SK-N-SH (cell line): ENCODE data around the gene TBC1D10B. TPM values are rescaled to one million over a fixed set of nuclear protein-coding genes. Genes with fewer than 3 reads are reported as not detected.
A peak's percentile ranks its signal among the peaks of the same experiment; 100 is the strongest.

ENCODE experiments used
- CTCF ChIA-PET: fragments of 300-600, 350-600 bp; formaldehyde crosslinking; extraction: SDS; loops from one replicate; lab custom pipeline; 2021; lab: Yijun Ruan, JAX
- POLR2A ChIA-PET: fragments of 350-600 bp; sonication (Branson Sonifier 250); formaldehyde crosslinking; extraction: SDS; loops from one replicate; lab custom pipeline; 2020; ENCODE audit warnings: antibody characterized with exemption, inconsistent platforms; lab: Yijun Ruan, JAX
- DNase-seq: peaks from one replicate; pipeline ENCODE4 v3.0.0; 2012
- H2AFZ ChIP-seq: fragments of 200-600 bp; sonication (generic); 2 replicates; pipeline ENCODE4 v1.8.1; 2016; ENCODE audit warnings: antibody characterized with exemption, mild to moderate bottlenecking, low read depth
- H3F3A ChIP-seq: fragments of 200-600 bp; sonication (generic); replicated peaks from 2 replicates; pipeline ENCODE3; 2016; ENCODE audit warnings: antibody characterized with exemption, mild to moderate bottlenecking; ENCODE audit not compliant: insufficient read depth
- H3K27ac ChIP-seq, 2 experiments: fragments of 200-500 bp in 1 of 2; fragments of 200-600 bp in 1 of 2; sonication (Bioruptor generic) in 1 of 2; sonication (generic), shearing (Covaris generic) in 1 of 2; 2 replicates each; pipeline versions ENCODE4 v1.5.1 to v1.6.1; 2014 to 2016; ENCODE audit warnings: low read depth in 2 of 2, inconsistent platforms in 1 of 2, low read length in 1 of 2, mild to moderate bottlenecking in 1 of 2, mixed read lengths in 1 of 2
- H3K27me3 ChIP-seq: fragments of 200-600 bp; sonication (generic), shearing (Covaris generic); 2 replicates; pipeline ENCODE4 v1.6.1; 2016; ENCODE audit warnings: mixed run types; ENCODE audit not compliant: insufficient read depth
- H3K36me3 ChIP-seq, 2 experiments: fragments of 200-500 bp in 1 of 2; fragments of 200-600 bp in 1 of 2; sonication (Bioruptor generic) in 1 of 2; sonication (generic) in 1 of 2; replicated peaks in 1 of 2; 2 replicates each; pipeline versions ENCODE3 to v1.5.1; 2014 to 2016; ENCODE audit warnings: low read length in 1 of 2, mild to moderate bottlenecking in 1 of 2; ENCODE audit not compliant: insufficient read depth in 2 of 2, control insufficient read depth in 1 of 2
- H3K4me1 ChIP-seq, 2 experiments: fragments of 200-500 bp in 1 of 2; fragments of 200-600 bp in 1 of 2; sonication (Bioruptor generic) in 1 of 2; sonication (generic), shearing (Covaris generic) in 1 of 2; 2 replicates each; pipeline versions ENCODE4 v1.5.1 to v1.6.1; 2014 to 2016; ENCODE audit warnings: low read depth in 1 of 2, low read length in 1 of 2, mixed run types in 1 of 2; ENCODE audit not compliant: insufficient read depth in 2 of 2, control insufficient read depth in 1 of 2
- H3K4me2 ChIP-seq: fragments of 200-600 bp; sonication (generic), shearing (Covaris generic); 2 replicates; pipeline ENCODE4 v1.6.1; 2017; ENCODE audit warnings: mixed run types
- H3K4me3 ChIP-seq, 2 experiments: fragments of 200-500 bp in 1 of 2; fragments of 200-600 bp in 1 of 2; sonication (Bioruptor generic) in 1 of 2; sonication (generic), shearing (Covaris generic) in 1 of 2; 2 replicates each; pipeline versions ENCODE4 v1.5.1 to v1.8.1; 2014 to 2016; ENCODE audit warnings: low read depth in 2 of 2, inconsistent platforms in 1 of 2, low read length in 1 of 2, mild to moderate bottlenecking in 1 of 2, mixed read lengths in 1 of 2, moderate library complexity in 1 of 2
- H3K79me2 ChIP-seq: fragments of 200-600 bp; sonication (generic); 2 replicates; pipeline ENCODE4 v1.8.1; 2017; ENCODE audit warnings: mild to moderate bottlenecking; ENCODE audit not compliant: insufficient read depth
- H3K9ac ChIP-seq: fragments of 200-600 bp; sonication (generic); 2 replicates; pipeline ENCODE4 v1.6.1; 2017; ENCODE audit warnings: mixed run types
- H3K9me2 ChIP-seq: fragments of 200-600 bp; sonication (generic); 2 replicates; pipeline ENCODE4 v1.6.1; 2017; ENCODE audit warnings: mixed run types
- H3K9me3 ChIP-seq: fragments of 200-600 bp; sonication (generic); 2 replicates; pipeline ENCODE4 v1.6.1; 2017; ENCODE audit warnings: mixed run types, mild to moderate bottlenecking, moderate library complexity
- H4K20me1 ChIP-seq: fragments of 200-600 bp; sonication (generic); 2 replicates; pipeline ENCODE4 v1.6.1; 2017; ENCODE audit warnings: mild to moderate bottlenecking, mixed run types; ENCODE audit not compliant: insufficient read depth
- CHD2 ChIP-seq: fragments of 150-350 bp; IDR thresholded peaks from 2 replicates; pipeline ENCODE4 v1.6.1; 2018; ENCODE audit warnings: low read length; ENCODE audit not compliant: partially characterized antibody
- ELF1 ChIP-seq: IDR thresholded peaks from 2 replicates; pipeline ENCODE4 v1.4.0; 2012
- EP300 ChIP-seq, 2 experiments: IDR thresholded peaks; 2 replicates each; pipeline versions ENCODE4 v1.4.0 to v1.6.1; 2012; ENCODE audit warnings: borderline replicate concordance in 1 of 2, low read depth in 1 of 2, low read length in 1 of 2
- EZH2phosphoT487 ChIP-seq: fragments of 200-600 bp; sonication (generic); IDR thresholded peaks from 2 replicates; pipeline ENCODE4 v1.6.1; 2017; ENCODE audit warnings: low read depth, mixed run types, mild to moderate bottlenecking, antibody characterized with exemption, moderate library complexity, borderline replicate concordance
- FOSL2 ChIP-seq: IDR thresholded peaks from 2 replicates; pipeline ENCODE4 v1.4.0; 2012; ENCODE audit warnings: low read depth, mild to moderate bottlenecking, moderate library complexity, borderline replicate concordance
- FOXM1 ChIP-seq: IDR thresholded peaks from 2 replicates; pipeline ENCODE4 v1.4.0; 2012; ENCODE audit warnings: low read depth, mild to moderate bottlenecking
- GABPA ChIP-seq: IDR thresholded peaks from 2 replicates; pipeline ENCODE4 v1.4.0; 2012; ENCODE audit warnings: low read depth, mild to moderate bottlenecking
- IRF3 ChIP-seq: fragments of 150-350 bp; IDR thresholded peaks from 2 replicates; pipeline ENCODE4 v1.6.1; 2016; ENCODE audit warnings: mild to moderate bottlenecking, low read depth, low read length
- JUND ChIP-seq: IDR thresholded peaks from 2 replicates; pipeline ENCODE4 v1.4.0; 2012
- MAX ChIP-seq: IDR thresholded peaks from 2 replicates; pipeline ENCODE4 v1.4.0; 2012; ENCODE audit warnings: low read depth
- MXI1 ChIP-seq: IDR thresholded peaks from 2 replicates; pipeline ENCODE4 v1.6.1; 2012; ENCODE audit warnings: mild to moderate bottlenecking, low read depth, low read length, improper control_type of control experiment
- NRF1 ChIP-seq: IDR thresholded peaks from 2 replicates; pipeline ENCODE4 v1.6.1; 2012; ENCODE audit warnings: low read depth, mild to moderate bottlenecking, low read length
- POLR2AphosphoS5 ChIP-seq: IDR thresholded peaks from 2 replicates; pipeline ENCODE4 v1.6.1; 2012; ENCODE audit warnings: low read depth, low read length
- RFX5 ChIP-seq: IDR thresholded peaks from 2 replicates; pipeline ENCODE4 v1.6.1; 2012; ENCODE audit warnings: mild to moderate bottlenecking, improper control_type of control experiment, low read length
- RXRA ChIP-seq: IDR thresholded peaks from 2 replicates; pipeline ENCODE4 v1.4.0; 2012; ENCODE audit warnings: low read depth, mild to moderate bottlenecking, borderline replicate concordance
- SIN3A ChIP-seq: IDR thresholded peaks from 2 replicates; pipeline ENCODE4 v1.6.1; 2012; ENCODE audit warnings: low read depth, mild to moderate bottlenecking, low read length, moderate library complexity, borderline replicate concordance
- TAF1 ChIP-seq: IDR thresholded peaks from 2 replicates; pipeline ENCODE4 v1.6.1; 2012; ENCODE audit warnings: low read depth, mild to moderate bottlenecking, low read length, moderate library complexity, borderline replicate concordance
- TCF12 ChIP-seq: IDR thresholded peaks from 2 replicates; pipeline ENCODE4 v1.4.0; 2012
- TEAD4 ChIP-seq: IDR thresholded peaks from 2 replicates; pipeline ENCODE4 v1.4.0; 2012; ENCODE audit warnings: mild to moderate bottlenecking, borderline replicate concordance; ENCODE audit not compliant: insufficient read depth
- USF1 ChIP-seq: IDR thresholded peaks from 2 replicates; pipeline ENCODE4 v1.4.0; 2012; ENCODE audit warnings: low read depth, borderline replicate concordance
- USF2 ChIP-seq: fragments of 150-350 bp; IDR thresholded peaks from 2 replicates; pipeline ENCODE4 v1.6.1; 2017; ENCODE audit warnings: antibody characterized with exemption, low read length, low read depth, borderline replicate concordance
- WGBS: methylation state at CpG from one replicate; pipeline ENCODE4 v1.1.6; 2017; ENCODE audit warnings: low lambda C conversion rate; 5-methylcytosine and 5-hydroxymethylcytosine counted together
- polyA plus RNA-seq, 3 experiments: library from polyadenylated mRNA; depleted of rRNA; stranded (reverse); fragments of >200 nt; gene quantifications; 2 replicates each; pipeline ENCODE4 v1.2.3, GENCODE V29; 2012

TBC1D10B gene
- polyA plus RNA-seq, 1 of the 3 experiments (the other 2 are of a cell fraction) = 20.5 TPM

GRCh38 chr16:30355954-30356308 is 14.4 kb downstream of the TBC1D10B start:
- TF ChIP-seq FOXM1 = no peak
- no peak for TF ChIP-seq ELF1
- no peak for TF ChIP-seq RXRA
- TF ChIP-seq GABPA = no peak
- no peak for TF ChIP-seq CHD2
- TF ChIP-seq TAF1 = no peak
- TF ChIP-seq EZH2phosphoT487 = no peak
- TF ChIP-seq FOSL2 = no peak
- TF ChIP-seq TCF12 = no peak
- TF ChIP-seq JUND = no peak
- no peak for TF ChIP-seq NRF1
- H3K36me3 ChIP-seq = peaks cover 20 to 58% of the 10 kb centered on the region in 2 experiments
- H4K20me1 ChIP-seq = peaks cover 21% of the 10 kb centered on the region
- ChIA-PET CTCF (interaction anchor here (1.1 to 3.6 kb wide), 4 partner anchors 13 to 53 kb away, joined by 3 to 23 read pairs (median 4); partner anchors contain the start of genes TBC1D10B and ZNF771), POLR2A (interaction anchor here (1.2 to 1.6 kb wide), 5 partner anchors 9 to 53 kb away, joined by 3 to 19 read pairs (median 5); partner anchors contain the start of genes TBC1D10B and ZNF48)
- peak overlapping the region; percentile 96 for H3K9ac ChIP-seq
- H3K9me2 ChIP-seq = no peaks in the 10 kb centered on the region
- DNase-seq = peak; percentile 41
- H3K4me3 ChIP-seq = peak overlapping the region; percentile 93 to 99
- peak overlapping the region; percentile 95 to 99 for H3K27ac ChIP-seq
- H3K27me3 ChIP-seq = no peaks in the 10 kb centered on the region
- H3K4me2 ChIP-seq = peak overlapping the region; percentile 96
- peak overlapping the region; percentile 60; the same call in 1 of the 2 replicates for H2AFZ ChIP-seq
- peaks cover 10% of the 10 kb centered on the region for H3F3A ChIP-seq
- 70% methylated on average over 3 of the region's 7 CpGs for WGBS
- H3K4me1 ChIP-seq = peaks cover 34 to 39% of the 10 kb centered on the region in 2 experiments
- H3K9me3 ChIP-seq = no peaks in the 10 kb centered on the region
- peaks cover 42% of the 10 kb centered on the region for H3K79me2 ChIP-seq

GRCh38 chr16:30355144-30355953 is 14.9 kb downstream of the TBC1D10B start, which contains the start of gene CD2BP2:
Gene CD2BP2 (minus strand): TSS chr16:30355308. CDS start chr16:30354681, 627 bp downstream.
- H3F3A ChIP-seq = peaks cover 13% of the 10 kb centered on the region
- no peaks in the 10 kb centered on the region for H3K27me3 ChIP-seq
- H3K79me2 ChIP-seq = peaks cover 36% of the 10 kb centered on the region
- no peaks in the 10 kb centered on the region for H3K9me2 ChIP-seq
- under 1% methylated on average over 38 of the region's 45 CpGs for WGBS
- H4K20me1 ChIP-seq = peaks cover 21% of the 10 kb centered on the region
- H2AFZ ChIP-seq = peak within 1 kb of the TSS; percentile 60
- peak within 1 kb of the TSS; percentile 96 for H3K9ac ChIP-seq
- peaks cover 34 to 39% of the 10 kb centered on the region in 2 experiments for H3K4me1 ChIP-seq
- ChIA-PET CTCF (interaction anchor here (1.1 to 3.6 kb wide), 6 partner anchors 10 to 53 kb away, joined by 3 to 23 read pairs (median 4); partner anchors contain the start of genes TBC1D10B and ZNF771), POLR2A (interaction anchor here (1.0 to 1.6 kb wide), 8 partner anchors 9 to 52 kb away, joined by 3 to 19 read pairs (median 4); partner anchors contain the start of genes TBC1D10B, ZNF48 and ZNF771)
- peaks cover 22 to 64% of the 10 kb centered on the region in 2 experiments for H3K36me3 ChIP-seq
- H3K4me3 ChIP-seq = peak within 1 kb of the TSS; percentile 93 to 99
- H3K4me2 ChIP-seq = peak within 1 kb of the TSS; percentile 96
- peak within 1 kb of the TSS; percentile 95 to 99 for H3K27ac ChIP-seq
- no peaks in the 10 kb centered on the region for H3K9me3 ChIP-seq
- peak; percentile 96 for DNase-seq
- TF ChIP-seq MAX (peak; percentile 93), RXRA (no peak), ELF1 (peak; percentile 100), MXI1 (peak; percentile 83), POLR2AphosphoS5 (peak; percentile 70), EZH2phosphoT487 (no peak), EP300 (IDR thresholded peaks at IDR 0.05; ENCODE audit: borderline replicate concordance in 1 of 2, low read depth in 1 of 2, low read length in 1 of 2) (0 out of 4 replicates have a peak, but pooled peaks of 1 of the 2 experiments have one; percentile 4), USF2 (peak; percentile 76), USF1 (peak; percentile 92), TEAD4 (0 out of 2 replicates have a peak, but pooled peaks have one; percentile 20), IRF3 (no peak), FOSL2 (peak; percentile 20; the same call in 1 of the 2 replicates), FOXM1 (no peak), SIN3A (no peak), JUND (peak; percentile 47), NRF1 (no peak), RFX5 (no peak)
